ENCODE measurements around the gene ELF1. TPM values are rescaled to one million over a fixed set of nuclear protein-coding genes. Genes with fewer than 3 reads are reported as not detected.

Gene ELF1
- total RNA-seq, 1 experiment from 2014 or later = 18.7 TPM

DNA sequence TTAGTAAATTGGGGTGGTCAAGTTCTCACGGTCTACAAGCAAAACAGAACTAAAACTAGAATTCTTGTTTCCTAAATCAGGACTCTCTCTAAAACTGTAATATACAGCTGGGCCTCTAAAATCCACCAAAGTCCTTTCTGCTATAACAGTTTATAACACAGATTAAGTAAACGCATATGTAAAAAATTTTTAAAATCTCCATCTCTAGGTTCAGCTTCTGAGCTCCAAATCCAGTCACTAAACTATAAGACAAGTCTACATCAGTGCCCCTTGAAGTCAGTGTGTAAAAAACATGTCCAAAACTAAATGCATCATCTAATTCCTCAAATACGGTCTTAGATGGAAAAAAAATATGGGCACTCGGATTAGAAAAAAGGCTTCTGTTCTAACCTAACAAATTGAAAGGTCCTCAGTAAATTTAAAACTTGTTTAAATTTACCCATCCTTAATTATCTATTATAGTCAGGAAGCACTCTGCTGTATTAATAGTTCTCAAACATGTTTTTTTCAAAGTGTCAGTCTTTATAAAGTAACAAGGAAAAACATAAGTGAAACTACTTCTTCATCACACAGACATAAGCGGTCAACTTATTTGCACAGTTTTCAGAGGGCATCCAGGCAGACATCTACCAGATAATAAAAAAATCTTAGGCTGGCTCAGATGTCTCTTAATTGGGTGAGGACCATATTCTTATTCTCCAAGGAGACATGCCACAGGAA is 33.6 kb downstream of the ELF1 start (continued):
- TF ChIP-seq, protein P1, sequence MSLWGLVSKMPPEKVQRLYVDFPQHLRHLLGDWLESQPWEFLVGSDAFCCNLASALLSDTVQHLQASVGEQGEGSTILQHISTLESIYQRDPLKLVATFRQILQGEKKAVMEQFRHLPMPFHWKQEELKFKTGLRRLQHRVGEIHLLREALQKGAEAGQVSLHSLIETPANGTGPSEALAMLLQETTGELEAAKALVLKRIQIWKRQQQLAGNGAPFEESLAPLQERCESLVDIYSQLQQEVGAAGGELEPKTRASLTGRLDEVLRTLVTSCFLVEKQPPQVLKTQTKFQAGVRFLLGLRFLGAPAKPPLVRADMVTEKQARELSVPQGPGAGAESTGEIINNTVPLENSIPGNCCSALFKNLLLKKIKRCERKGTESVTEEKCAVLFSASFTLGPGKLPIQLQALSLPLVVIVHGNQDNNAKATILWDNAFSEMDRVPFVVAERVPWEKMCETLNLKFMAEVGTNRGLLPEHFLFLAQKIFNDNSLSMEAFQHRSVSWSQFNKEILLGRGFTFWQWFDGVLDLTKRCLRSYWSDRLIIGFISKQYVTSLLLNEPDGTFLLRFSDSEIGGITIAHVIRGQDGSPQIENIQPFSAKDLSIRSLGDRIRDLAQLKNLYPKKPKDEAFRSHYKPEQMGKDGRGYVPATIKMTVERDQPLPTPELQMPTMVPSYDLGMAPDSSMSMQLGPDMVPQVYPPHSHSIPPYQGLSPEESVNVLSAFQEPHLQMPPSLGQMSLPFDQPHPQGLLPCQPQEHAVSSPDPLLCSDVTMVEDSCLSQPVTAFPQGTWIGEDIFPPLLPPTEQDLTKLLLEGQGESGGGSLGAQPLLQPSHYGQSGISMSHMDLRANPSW (CRISPR knock-in tag; conservative IDR thresholded peaks at IDR 0.05; ENCODE audit: low read depth) = no peak

DNA sequence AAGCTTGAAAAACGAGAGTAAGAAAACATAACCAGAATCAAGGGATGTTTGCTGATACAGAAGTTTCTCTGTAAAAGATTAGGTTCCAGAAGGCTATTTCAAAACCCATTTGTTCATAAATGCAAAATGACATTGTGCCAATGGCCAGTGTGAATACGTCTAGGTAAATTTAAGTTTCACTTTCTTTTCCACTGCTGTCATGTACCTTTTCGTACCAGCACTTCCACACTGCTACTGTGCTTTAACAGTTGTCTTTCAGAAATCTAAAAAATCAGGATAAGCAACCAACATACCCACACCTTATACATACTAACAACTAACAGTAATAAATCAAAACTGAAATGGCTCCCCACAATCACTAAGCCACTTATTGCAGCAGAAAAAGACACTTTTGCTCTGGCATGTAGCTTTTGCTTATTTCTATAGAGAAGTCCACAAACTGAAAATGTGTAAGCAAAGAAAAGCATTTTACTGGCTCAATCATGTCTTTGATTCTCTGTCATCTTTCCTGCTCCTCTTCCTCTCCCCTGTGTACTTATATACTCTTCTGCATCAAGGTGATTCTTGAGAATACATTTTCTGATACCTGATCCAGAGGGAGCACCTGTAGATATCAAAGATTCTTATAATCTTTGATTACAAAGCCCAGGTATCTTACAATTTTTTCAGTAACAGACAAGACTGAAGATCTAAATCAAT is 34.3 kb downstream of the ELF1 start:
- CTCF ChIA-PET = interaction anchor here (1.7 kb wide), 1 partner anchor 10 kb away, joined by 5 read pairs; no protein-coding TSS in a partner anchor
- Mint-ChIP-seq H3K36me3 (no peaks in the 10 kb centered on the region), H3K4me1 (peaks cover 21% of the 10 kb centered on the region), H3K9me3 (no peaks in the 10 kb centered on the region), H3K27me3 (ENCODE audit: low read depth) (no peaks in the 10 kb centered on the region), H3K4me3 (no peak overlapping the region), H3K27ac (no peak overlapping the region)
- TF ChIP-seq, protein P2, sequence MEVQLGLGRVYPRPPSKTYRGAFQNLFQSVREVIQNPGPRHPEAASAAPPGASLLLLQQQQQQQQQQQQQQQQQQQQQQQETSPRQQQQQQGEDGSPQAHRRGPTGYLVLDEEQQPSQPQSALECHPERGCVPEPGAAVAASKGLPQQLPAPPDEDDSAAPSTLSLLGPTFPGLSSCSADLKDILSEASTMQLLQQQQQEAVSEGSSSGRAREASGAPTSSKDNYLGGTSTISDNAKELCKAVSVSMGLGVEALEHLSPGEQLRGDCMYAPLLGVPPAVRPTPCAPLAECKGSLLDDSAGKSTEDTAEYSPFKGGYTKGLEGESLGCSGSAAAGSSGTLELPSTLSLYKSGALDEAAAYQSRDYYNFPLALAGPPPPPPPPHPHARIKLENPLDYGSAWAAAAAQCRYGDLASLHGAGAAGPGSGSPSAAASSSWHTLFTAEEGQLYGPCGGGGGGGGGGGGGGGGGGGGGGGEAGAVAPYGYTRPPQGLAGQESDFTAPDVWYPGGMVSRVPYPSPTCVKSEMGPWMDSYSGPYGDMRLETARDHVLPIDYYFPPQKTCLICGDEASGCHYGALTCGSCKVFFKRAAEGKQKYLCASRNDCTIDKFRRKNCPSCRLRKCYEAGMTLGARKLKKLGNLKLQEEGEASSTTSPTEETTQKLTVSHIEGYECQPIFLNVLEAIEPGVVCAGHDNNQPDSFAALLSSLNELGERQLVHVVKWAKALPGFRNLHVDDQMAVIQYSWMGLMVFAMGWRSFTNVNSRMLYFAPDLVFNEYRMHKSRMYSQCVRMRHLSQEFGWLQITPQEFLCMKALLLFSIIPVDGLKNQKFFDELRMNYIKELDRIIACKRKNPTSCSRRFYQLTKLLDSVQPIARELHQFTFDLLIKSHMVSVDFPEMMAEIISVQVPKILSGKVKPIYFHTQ (CRISPR knock-in tag; IDR thresholded peaks at IDR 0.05) = no peak
- TF ChIP-seq MXD4 (CRISPR knock-in tag; IDR thresholded peaks at IDR 0.05; ENCODE audit: borderline replicate concordance) (no peak), ESRRA (CRISPR knock-in tag; IDR thresholded peaks at IDR 0.05; ENCODE audit: borderline replicate concordance) (no peak), ZNF317 (CRISPR knock-in tag; IDR thresholded peaks at IDR 0.05; ENCODE audit: borderline replicate concordance, low read depth) (no peak), GRHL2 (CRISPR knock-in tag; IDR thresholded peaks at IDR 0.05; ENCODE audit: insufficient replicate concordance, severe bottlenecking) (no peak), ELF4 (CRISPR knock-in tag; IDR thresholded peaks at IDR 0.05; ENCODE audit: low read depth) (no peak), RORB (CRISPR knock-in tag; IDR thresholded peaks at IDR 0.05) (no peak), ZNF138 (CRISPR knock-in tag; conservative IDR thresholded peaks at IDR 0.05) (no peak), ZNF263 (CRISPR knock-in tag; IDR thresholded peaks at IDR 0.05; ENCODE audit: low read depth) (no peak), FOXJ3 (CRISPR knock-in tag; IDR thresholded peaks at IDR 0.05; ENCODE audit: borderline replicate concordance) (no peak), NR1H2 (CRISPR knock-in tag; IDR thresholded peaks at IDR 0.05) (no peak), SOX15 (CRISPR knock-in tag; IDR thresholded peaks at IDR 0.05) (no peak), SMAD3 (CRISPR knock-in tag; IDR thresholded peaks at IDR 0.05; ENCODE audit: borderline replicate concordance) (no peak)
- TF ChIP-seq, protein P3, sequence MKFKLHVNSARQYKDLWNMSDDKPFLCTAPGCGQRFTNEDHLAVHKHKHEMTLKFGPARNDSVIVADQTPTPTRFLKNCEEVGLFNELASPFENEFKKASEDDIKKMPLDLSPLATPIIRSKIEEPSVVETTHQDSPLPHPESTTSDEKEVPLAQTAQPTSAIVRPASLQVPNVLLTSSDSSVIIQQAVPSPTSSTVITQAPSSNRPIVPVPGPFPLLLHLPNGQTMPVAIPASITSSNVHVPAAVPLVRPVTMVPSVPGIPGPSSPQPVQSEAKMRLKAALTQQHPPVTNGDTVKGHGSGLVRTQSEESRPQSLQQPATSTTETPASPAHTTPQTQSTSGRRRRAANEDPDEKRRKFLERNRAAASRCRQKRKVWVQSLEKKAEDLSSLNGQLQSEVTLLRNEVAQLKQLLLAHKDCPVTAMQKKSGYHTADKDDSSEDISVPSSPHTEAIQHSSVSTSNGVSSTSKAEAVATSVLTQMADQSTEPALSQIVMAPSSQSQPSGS (CRISPR knock-in tag; IDR thresholded peaks at IDR 0.05; ENCODE audit: borderline replicate concordance, low read depth) = no peak
- TF ChIP-seq, protein P4, sequence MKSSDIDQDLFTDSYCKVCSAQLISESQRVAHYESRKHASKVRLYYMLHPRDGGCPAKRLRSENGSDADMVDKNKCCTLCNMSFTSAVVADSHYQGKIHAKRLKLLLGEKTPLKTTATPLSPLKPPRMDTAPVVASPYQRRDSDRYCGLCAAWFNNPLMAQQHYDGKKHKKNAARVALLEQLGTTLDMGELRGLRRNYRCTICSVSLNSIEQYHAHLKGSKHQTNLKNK (CRISPR knock-in tag; IDR thresholded peaks at IDR 0.05) = no peak
- TF ChIP-seq, protein P5, sequence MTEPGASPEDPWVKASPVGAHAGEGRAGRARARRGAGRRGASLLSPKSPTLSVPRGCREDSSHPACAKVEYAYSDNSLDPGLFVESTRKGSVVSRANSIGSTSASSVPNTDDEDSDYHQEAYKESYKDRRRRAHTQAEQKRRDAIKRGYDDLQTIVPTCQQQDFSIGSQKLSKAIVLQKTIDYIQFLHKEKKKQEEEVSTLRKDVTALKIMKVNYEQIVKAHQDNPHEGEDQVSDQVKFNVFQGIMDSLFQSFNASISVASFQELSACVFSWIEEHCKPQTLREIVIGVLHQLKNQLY (CRISPR knock-in tag; IDR thresholded peaks at IDR 0.05) = no peak
- TF ChIP-seq, protein P6, sequence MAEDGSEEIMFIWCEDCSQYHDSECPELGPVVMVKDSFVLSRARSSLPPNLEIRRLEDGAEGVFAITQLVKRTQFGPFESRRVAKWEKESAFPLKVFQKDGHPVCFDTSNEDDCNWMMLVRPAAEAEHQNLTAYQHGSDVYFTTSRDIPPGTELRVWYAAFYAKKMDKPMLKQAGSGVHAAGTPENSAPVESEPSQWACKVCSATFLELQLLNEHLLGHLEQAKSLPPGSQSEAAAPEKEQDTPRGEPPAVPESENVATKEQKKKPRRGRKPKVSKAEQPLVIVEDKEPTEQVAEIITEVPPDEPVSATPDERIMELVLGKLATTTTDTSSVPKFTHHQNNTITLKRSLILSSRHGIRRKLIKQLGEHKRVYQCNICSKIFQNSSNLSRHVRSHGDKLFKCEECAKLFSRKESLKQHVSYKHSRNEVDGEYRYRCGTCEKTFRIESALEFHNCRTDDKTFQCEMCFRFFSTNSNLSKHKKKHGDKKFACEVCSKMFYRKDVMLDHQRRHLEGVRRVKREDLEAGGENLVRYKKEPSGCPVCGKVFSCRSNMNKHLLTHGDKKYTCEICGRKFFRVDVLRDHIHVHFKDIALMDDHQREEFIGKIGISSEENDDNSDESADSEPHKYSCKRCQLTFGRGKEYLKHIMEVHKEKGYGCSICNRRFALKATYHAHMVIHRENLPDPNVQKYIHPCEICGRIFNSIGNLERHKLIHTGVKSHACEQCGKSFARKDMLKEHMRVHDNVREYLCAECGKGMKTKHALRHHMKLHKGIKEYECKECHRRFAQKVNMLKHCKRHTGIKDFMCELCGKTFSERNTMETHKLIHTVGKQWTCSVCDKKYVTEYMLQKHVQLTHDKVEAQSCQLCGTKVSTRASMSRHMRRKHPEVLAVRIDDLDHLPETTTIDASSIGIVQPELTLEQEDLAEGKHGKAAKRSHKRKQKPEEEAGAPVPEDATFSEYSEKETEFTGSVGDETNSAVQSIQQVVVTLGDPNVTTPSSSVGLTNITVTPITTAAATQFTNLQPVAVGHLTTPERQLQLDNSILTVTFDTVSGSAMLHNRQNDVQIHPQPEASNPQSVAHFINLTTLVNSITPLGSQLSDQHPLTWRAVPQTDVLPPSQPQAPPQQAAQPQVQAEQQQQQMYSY (CRISPR knock-in tag; IDR thresholded peaks at IDR 0.05) = no peak
- TF ChIP-seq, protein P7, sequence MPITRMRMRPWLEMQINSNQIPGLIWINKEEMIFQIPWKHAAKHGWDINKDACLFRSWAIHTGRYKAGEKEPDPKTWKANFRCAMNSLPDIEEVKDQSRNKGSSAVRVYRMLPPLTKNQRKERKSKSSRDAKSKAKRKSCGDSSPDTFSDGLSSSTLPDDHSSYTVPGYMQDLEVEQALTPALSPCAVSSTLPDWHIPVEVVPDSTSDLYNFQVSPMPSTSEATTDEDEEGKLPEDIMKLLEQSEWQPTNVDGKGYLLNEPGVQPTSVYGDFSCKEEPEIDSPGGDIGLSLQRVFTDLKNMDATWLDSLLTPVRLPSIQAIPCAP (CRISPR knock-in tag; IDR thresholded peaks at IDR 0.05) = no peak
- ATAC-seq = no peak
- POLR2A ChIA-PET = no interaction called here
- no peak for DNase-seq (ENCODE audit: low spot score)

All from WTC11 (cell line).